GM21367 (cell line): ENCODE data around the gene GBX1.

Source experiments
- ATAC-seq: cut with Tn5 transposase; IDR thresholded peaks from one replicate; pipeline ENCODE4 v1.9.1; 2021; ENCODE audit not compliant: unreplicated experiment

Gene GBX1

GRCh38 chr7:151194188-151194587 lies 26.7 kb upstream of the GBX1 start:
- no peak for ATAC-seq

- ATAC-seq = no peak
Observed at GRCh38 chr7:151193203-151193978, 25.9 kb upstream of the GBX1 start.

- no peak for ATAC-seq
Observed at GRCh38 chr7:151192002-151192539, 24.6 kb upstream of the GBX1 start.

- ATAC-seq = no peak
Observed at GRCh38 chr7:151191544-151191943, 24.1 kb upstream of the GBX1 start.

GRCh38 chr7:151189038-151189437 lies 21.5 kb upstream of the GBX1 start:
- ATAC-seq = no peak

- ATAC-seq = no peak
Observed at GRCh38 chr7:151188252-151188542, 20.7 kb upstream of the GBX1 start.

- ATAC-seq = no peak
Observed at GRCh38 chr7:151187409-151188251, 20.1 kb upstream of the GBX1 start.

GRCh38 chr7:151186640-151187408 lies 19.3 kb upstream of the GBX1 start, which contains the start of gene ASB10:
Gene ASB10 (minus strand): TSS chr7:151187250. CDS start chr7:151187130, 120 bp downstream.
- ATAC-seq = no peak

- ATAC-seq = no peak
Observed at GRCh38 chr7:151185762-151186639, 18.5 kb upstream of the GBX1 start.

GRCh38 chr7:151181011-151181431 lies 13.5 kb upstream of the GBX1 start:
- no peak for ATAC-seq

GRCh38 chr7:151179946-151180345 lies 12.5 kb upstream of the GBX1 start:
- ATAC-seq = no peak

- no peak for ATAC-seq
Observed at GRCh38 chr7:151179287-151179860, 11.9 kb upstream of the GBX1 start.

- ATAC-seq = no peak
Observed at GRCh38 chr7:151178831-151179230, 11.3 kb upstream of the GBX1 start.

- ATAC-seq = no peak
Observed at GRCh38 chr7:151178236-151178635, 10.7 kb upstream of the GBX1 start.

- ATAC-seq = no peak
Observed at GRCh38 chr7:151177310-151177709, 9.8 kb upstream of the GBX1 start.

- ATAC-seq = no peak
Observed at GRCh38 chr7:151176401-151176800, 8.9 kb upstream of the GBX1 start.

GRCh38 chr7:151175793-151176311 lies 8.4 kb upstream of the GBX1 start:
- no peak for ATAC-seq

- no peak for ATAC-seq
Observed at GRCh38 chr7:151175047-151175792, 7.7 kb upstream of the GBX1 start.
